SK-MEL-5 (cell line): ENCODE results near the gene RBL2. TPM values are rescaled to one million over a fixed set of nuclear protein-coding genes. Genes with fewer than 3 reads are reported as not detected.
"Not testable (repeated sequence)": the region's sequence is repeated elsewhere in the genome, so short reads cannot be mapped to it uniquely, and the experiment has no call there.

ENCODE experiments used
- DNase-seq: peaks from one replicate; pipeline ENCODE4 v3.0.0-alpha.2; 2016; ENCODE audit warnings: low read depth, low spot score
- in situ Hi-C: cut with HindIII; loops from 2 replicates; pipeline ENCODE4 v1.10.0; 2016; ENCODE audit warnings: low sequenced_read_pairs, high pct_unique_total_duplicates, low pct_unique_long_range_greater_than_20kb
- total RNA-seq: library from RNA; depleted of rRNA; stranded (reverse); fragments of >200 nt; shearing (Covaris generic); gene quantifications from 2 replicates; pipeline ENCODE4 v1.2.3, GENCODE V29; 2014

The RBL2 gene
- total RNA-seq, 1 experiment from 2014 or later: 33.8 TPM

DNA sequence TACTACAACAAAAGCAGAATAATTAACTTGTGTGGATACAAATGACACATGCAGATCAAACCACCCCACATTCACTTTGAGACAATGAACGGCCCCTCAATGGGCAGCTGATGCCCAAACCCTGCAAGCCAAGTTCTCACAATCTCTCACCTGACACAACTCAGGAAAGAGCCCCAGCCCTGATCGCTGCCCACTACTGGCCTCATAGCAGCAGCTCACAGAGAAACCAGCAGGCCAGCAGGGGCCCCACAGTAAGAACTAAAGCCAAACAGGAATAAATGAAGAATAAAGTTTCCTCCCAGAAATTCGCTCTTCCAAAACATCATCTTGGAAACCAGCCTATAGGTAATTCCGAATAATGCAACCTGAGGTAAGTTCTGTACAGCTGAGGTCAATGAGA lies 61.1 kb downstream of the RBL2 start:
- peak; percentile 11 for DNase-seq
- in situ Hi-C loops: no loop called here

DNA sequence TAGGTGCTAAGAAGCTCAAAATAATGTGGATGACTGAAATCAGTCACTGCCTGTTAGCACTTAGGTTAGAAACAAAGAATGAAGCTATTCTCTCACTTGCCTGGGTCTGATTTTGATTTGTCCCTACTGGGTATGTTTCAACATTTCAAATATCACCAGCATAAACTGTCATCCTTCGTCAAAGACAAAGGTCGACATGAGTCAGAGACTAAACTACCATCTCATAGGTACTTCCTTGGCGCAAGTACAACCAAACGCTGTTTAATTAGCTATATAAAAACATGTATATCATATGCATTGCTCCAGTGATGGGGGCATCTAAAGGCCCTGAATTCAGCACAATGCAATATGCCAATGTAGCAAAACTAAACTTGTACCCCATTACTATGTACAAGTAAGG lies 64.7 kb downstream of the RBL2 start:
- in situ Hi-C loops: no loop called here
- DNase-seq: no peak

- no peak for DNase-seq
- in situ Hi-C loops: no loop called here
These were observed 67.1 kb downstream of the RBL2 start for GRCh38 chr16:53501216-53501859.

GRCh38 chr16:53502331-53503269 lies 68.3 kb downstream of the RBL2 start, which contains the start of gene AKTIP:
Gene AKTIP, minus strand, starts transcription at chr16:53503209. Its CDS starts 2,950 bp downstream, at chr16:53500259.
- no peak for DNase-seq
- in situ Hi-C loops: no loop called here

DNA sequence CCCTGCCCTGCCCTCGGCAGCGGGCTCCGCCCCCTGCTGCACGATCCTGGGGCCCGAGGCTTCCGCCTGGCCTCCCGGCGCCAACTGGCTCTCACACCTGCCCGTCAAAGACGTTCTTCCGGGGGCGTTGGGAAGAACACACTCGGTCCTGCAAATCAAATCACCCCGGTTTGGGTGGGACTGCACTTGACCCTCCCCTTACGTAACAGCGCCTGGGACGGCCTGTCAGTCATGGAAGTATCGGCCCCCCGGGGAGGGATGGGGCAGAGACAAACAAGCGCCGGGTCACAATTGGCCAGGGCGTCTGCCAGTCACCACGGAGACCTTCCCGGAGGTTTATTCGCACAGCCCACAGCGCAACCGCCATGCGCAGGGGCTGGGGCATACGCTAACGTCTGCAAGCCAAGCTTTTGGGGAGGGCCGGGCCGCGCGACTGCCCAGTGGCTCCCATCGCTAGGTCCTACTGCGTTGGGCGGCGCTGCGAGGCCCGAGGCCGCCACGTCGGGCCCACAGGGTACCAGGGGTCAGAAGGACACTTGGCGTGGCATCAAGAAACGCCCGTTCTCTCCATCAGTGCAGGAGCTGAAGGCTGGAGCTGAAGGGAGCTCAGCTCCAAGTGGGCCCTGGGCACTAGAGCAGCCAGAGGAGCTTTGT lies 69.1 kb downstream of the RBL2 start:
- in situ Hi-C loops: no loop called here

GRCh38 chr16:53503991-53504663 lies 69.9 kb downstream of the RBL2 start:
- in situ Hi-C loops: no loop called here
- peak; percentile 26 for DNase-seq

More for the DNA sequence above, 69.1 kb downstream of the RBL2 start:
- DNase-seq: peak; percentile 99

DNA sequence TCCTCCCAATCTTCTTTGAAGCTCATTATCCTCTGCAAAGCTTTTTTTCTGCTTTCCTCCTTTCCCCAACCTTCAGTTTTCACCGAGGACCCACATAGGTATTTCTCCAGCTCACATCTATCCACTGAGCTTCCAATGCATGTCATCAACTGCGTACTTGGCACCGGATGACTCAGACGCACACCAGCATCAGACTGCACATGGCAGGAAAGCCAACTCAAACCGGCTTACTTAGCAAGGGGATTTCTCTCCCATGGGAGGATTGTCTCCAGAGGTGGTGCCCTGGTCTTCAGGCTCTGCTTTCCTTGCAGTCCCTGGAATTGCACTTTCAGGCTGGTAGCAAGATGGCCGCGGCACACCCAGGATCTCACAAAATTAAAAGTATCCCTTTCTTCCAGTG lies 70.4 kb downstream of the RBL2 start:
- DNase-seq: no peak
- in situ Hi-C loops: no loop called here

DNA sequence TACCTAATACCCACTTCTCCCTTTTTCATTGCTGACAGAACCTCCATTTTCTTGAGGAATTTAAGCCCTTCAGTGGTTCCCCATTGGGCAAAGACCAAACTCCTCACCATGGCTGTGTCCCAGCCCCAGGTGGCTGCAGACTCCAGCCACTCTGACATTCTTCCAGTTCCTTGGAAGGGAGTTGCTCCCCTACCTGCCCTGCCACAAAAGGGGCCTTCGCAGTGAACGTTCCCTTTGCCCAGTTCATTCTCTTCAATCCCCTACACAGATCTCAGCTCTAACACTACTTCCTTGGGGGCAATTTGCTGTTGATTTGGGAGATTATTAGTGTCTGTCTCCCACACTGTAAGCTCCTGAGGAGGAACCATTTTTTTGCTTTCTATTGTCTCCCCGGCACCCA lies 72.0 kb downstream of the RBL2 start:
- no peak for DNase-seq
- in situ Hi-C loops: no loop called here

GRCh38 chr16:53507464-53508179 lies 73.4 kb downstream of the RBL2 start:
- no peak for DNase-seq
- in situ Hi-C loops: no loop called here

- in situ Hi-C loops: no loop called here
These were observed 75.8 kb downstream of the RBL2 start for GRCh38 chr16:53509906-53510703.

DNA sequence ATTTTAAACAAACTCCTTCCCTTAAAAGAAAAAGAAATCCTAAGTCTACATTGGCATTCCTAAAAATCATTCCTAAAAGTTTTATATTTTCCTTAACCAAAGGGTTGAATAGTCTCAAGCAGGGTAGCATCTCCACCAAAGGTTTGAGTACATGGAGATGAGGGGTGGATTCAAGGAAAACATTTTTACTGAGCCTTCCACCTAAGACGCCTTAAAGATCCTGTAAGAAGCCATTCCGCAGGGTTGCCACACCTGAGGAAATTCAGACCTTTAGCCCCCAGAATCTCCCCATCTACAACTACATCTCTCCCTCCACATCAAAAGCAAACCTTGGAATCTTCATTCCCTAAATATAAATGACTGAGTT lies 76.4 kb downstream of the RBL2 start:
- DNase-seq: no peak
- in situ Hi-C loops: no loop called here

More at GRCh38 chr16:53509906-53510703, 75.8 kb downstream of the RBL2 start:
- DNase-seq: peak; percentile 66

DNA sequence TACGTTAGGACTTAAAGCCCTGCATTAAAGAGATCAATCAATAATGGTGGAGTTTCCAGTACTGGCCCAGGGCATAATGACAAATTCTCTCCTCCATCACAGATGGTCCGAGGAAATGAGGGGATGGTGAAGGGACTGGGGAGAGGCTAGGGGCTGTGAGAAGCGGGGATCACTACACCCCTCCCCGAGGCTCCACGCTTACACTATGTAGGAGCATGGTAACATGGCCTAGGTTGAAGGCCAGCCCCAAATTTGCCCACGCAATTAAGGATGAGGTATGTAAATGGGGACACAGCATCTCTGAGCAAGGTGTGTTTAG lies 76.8 kb downstream of the RBL2 start:
- DNase-seq: no peak
- in situ Hi-C loops: no loop called here

GRCh38 chr16:53511403-53512280 lies 77.4 kb downstream of the RBL2 start:
- DNase-seq: no peak
- in situ Hi-C loops: no loop called here

GRCh38 chr16:53512795-53513194 lies 78.5 kb downstream of the RBL2 start:
- in situ Hi-C loops: not testable (repeated sequence)

DNA sequence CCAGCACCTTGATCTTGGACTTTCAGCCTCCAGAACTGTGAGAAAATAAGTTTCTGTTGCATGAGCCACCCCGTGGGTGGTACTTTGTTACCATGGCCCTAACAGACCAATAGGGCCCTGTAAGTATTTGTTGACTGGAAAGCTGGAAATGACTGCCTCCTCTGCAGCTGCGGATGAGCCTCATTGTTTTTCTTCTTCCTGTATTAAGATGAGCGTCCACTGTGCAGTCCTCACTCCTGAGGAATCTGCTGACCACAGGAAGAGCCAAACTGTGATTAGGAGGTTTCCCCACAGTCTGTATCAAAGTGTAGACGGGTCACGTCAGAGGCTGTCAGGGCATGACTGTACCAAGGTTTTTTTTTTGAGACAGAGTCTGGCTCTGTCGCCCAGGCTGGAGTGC lies 81.0 kb downstream of the RBL2 start:
- in situ Hi-C loops: no loop called here
- no peak for DNase-seq

More at GRCh38 chr16:53512795-53513194, 78.5 kb downstream of the RBL2 start:
- not testable (repeated sequence) for DNase-seq

GRCh38 chr16:53515811-53516210 lies 81.5 kb downstream of the RBL2 start:
- no peak for DNase-seq
- in situ Hi-C loops: no loop called here
